ENCODE data around the gene MSTN.

DNA sequence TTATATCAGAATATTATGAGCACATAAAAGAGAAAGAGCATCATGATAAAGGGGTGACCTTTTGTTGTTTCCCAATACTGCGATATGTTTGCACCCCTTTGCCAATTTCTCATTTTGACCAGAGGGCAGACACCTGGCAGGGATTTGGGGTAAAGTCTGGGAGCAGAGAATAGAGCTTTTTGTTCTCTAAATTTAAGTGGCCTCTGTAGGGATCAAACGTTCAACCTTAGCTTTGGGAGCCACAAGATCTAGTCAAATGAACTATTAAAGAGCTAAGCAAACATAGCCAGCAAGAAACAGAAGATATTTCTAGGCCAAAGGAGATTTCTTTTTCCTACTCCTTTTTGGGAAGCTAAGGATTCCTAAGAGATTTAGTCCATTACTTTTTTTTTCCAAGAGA, 1.1 kb upstream of the MSTN start:
- no peak for TF ChIP-seq EZH2 (IDR thresholded peaks at IDR 0.05; ENCODE audit: borderline replicate concordance, low read length)
- TF ChIP-seq, protein P1, sequence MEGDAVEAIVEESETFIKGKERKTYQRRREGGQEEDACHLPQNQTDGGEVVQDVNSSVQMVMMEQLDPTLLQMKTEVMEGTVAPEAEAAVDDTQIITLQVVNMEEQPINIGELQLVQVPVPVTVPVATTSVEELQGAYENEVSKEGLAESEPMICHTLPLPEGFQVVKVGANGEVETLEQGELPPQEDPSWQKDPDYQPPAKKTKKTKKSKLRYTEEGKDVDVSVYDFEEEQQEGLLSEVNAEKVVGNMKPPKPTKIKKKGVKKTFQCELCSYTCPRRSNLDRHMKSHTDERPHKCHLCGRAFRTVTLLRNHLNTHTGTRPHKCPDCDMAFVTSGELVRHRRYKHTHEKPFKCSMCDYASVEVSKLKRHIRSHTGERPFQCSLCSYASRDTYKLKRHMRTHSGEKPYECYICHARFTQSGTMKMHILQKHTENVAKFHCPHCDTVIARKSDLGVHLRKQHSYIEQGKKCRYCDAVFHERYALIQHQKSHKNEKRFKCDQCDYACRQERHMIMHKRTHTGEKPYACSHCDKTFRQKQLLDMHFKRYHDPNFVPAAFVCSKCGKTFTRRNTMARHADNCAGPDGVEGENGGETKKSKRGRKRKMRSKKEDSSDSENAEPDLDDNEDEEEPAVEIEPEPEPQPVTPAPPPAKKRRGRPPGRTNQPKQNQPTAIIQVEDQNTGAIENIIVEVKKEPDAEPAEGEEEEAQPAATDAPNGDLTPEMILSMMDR (IDR thresholded peaks at IDR 0.05; ENCODE audit: low read length), result no peak

All from OCI-LY1 (cell line).